HepG2 (cell line): Measurements from ENCODE around the gene VPS4A. TPM values are rescaled to one million over a fixed set of nuclear protein-coding genes. Genes with fewer than 3 reads are reported as not detected.

Experiments
- AHDC1 ChIP-seq: sonication (generic); formaldehyde crosslinking; IDR thresholded peaks from 2 replicates; pipeline ENCODE4 v1.5.1; 2020; ENCODE audit warnings: mild to moderate bottlenecking, missing genetic modification reagents, borderline replicate concordance
- CC2D1A ChIP-seq: sonication (generic); formaldehyde crosslinking; IDR thresholded peaks from 2 replicates; pipeline ENCODE4 v1.8.1; 2023; ENCODE audit warnings: mild to moderate bottlenecking, missing genetic modification reagents
- DR1 ChIP-seq: sonication (generic); formaldehyde crosslinking; IDR thresholded peaks from 2 replicates; pipeline ENCODE4 v1.8.0; 2021; ENCODE audit warnings: mild to moderate bottlenecking, missing genetic modification reagents, inconsistent platforms
- EED ChIP-seq: sonication (generic); formaldehyde crosslinking; IDR thresholded peaks from 2 replicates; pipeline ENCODE4 v1.5.0; 2020; ENCODE audit warnings: mild to moderate bottlenecking, missing genetic modification reagents
- EZH2 ChIP-seq: conservative IDR thresholded peaks from 2 replicates; pipeline ENCODE4 v1.6.1; 2012; ENCODE audit warnings: mild to moderate bottlenecking, low read depth, low read length, moderate library complexity
- HES4 ChIP-seq: sonication (generic); formaldehyde crosslinking; IDR thresholded peaks from 2 replicates; pipeline ENCODE4 v1.9.0; 2021; ENCODE audit warnings: mild to moderate bottlenecking, missing genetic modification reagents, borderline replicate concordance
- MAF1 ChIP-seq: sonication (generic); formaldehyde crosslinking; IDR thresholded peaks from 2 replicates; pipeline ENCODE4 v1.5.0; 2020; ENCODE audit warnings: missing genetic modification reagents, borderline replicate concordance
- MBD4 ChIP-seq: IDR thresholded peaks from 2 replicates; pipeline ENCODE4 v1.6.1; 2012; ENCODE audit warnings: low read length, inconsistent platforms, borderline replicate concordance
- MXI1 ChIP-seq: IDR thresholded peaks from 3 replicates; pipeline ENCODE4 v1.6.1; 2012; ENCODE audit warnings: low read depth, low read length, inconsistent platforms, borderline replicate concordance
- POLR2G ChIP-seq: fragments of 200-400 bp; formaldehyde crosslinking; IDR thresholded peaks from 2 replicates; pipeline ENCODE4 v1.6.1; 2018; ENCODE audit warnings: mild to moderate bottlenecking, low read depth, low read length, moderate library complexity
- TBX2 ChIP-seq: sonication (generic); formaldehyde crosslinking; IDR thresholded peaks from 2 replicates; pipeline ENCODE4 v1.5.0; 2020; ENCODE audit warnings: missing genetic modification reagents, mild to moderate bottlenecking, borderline replicate concordance
- TCF7L2 ChIP-seq: IDR thresholded peaks from 2 replicates; pipeline ENCODE4 v1.6.1; 2011; ENCODE audit warnings: mild to moderate bottlenecking, low read depth, low read length, moderate library complexity
- ZBTB7A ChIP-seq: sonication (generic); formaldehyde crosslinking; IDR thresholded peaks from 2 replicates; pipeline ENCODE4 v1.8.0; 2022; ENCODE audit warnings: mild to moderate bottlenecking, missing genetic modification reagents
- ZNF253 ChIP-seq: sonication (generic); formaldehyde crosslinking; IDR thresholded peaks from 2 replicates; pipeline ENCODE4 v1.8.0; 2022; ENCODE audit warnings: mild to moderate bottlenecking, missing genetic modification reagents, borderline replicate concordance
- ZNF546 ChIP-seq: sonication (generic); formaldehyde crosslinking; conservative IDR thresholded peaks from 2 replicates; pipeline ENCODE4 v1.8.1; 2023; ENCODE audit warnings: mild to moderate bottlenecking, missing genetic modification reagents
- ZNF572 ChIP-seq: sonication (generic); formaldehyde crosslinking; IDR thresholded peaks from 2 replicates; pipeline ENCODE4 v1.5.1; 2020; ENCODE audit warnings: mild to moderate bottlenecking, missing genetic modification reagents
- polyA plus RNA-seq, 8 experiments: library from polyadenylated mRNA; depleted of rRNA in 3 of 8; stranded (reverse) in 7 of 8; unstranded in 1 of 8; fragments of >200 nt; fragmentation: Illumina TruSeq in 4 of 8; extraction: Trizol in 4 of 8; gene quantifications; 2 replicates each; pipeline versions ENCODE4 v1.2.1 to v1.2.3, GENCODE V29; 2011 to 2016; ENCODE audit warnings: low read depth in 4 of 8, missing spikeins in 1 of 8, mixed read lengths in 1 of 8; ENCODE audit not compliant: insufficient read depth in 1 of 8
- total RNA-seq, 5 experiments: library from RNA; depleted of rRNA; stranded (reverse); fragments of >200 nt; fragmentation: Illumina TruSeq; extraction: Trizol; gene quantifications; 2 replicates each; pipeline ENCODE4 v1.2.3, GENCODE V29; 2016; ENCODE audit warnings: low read depth in 1 of 5
- TF ChIP-seq, protein P1 (sequence below): sonication (generic); formaldehyde crosslinking; IDR thresholded peaks from 2 replicates; pipeline ENCODE4 v1.8.1; 2023; ENCODE audit warnings: missing genetic modification reagents, mild to moderate bottlenecking, borderline replicate concordance
- TF ChIP-seq, protein P2 (sequence below): sonication (generic); formaldehyde crosslinking; IDR thresholded peaks from 2 replicates; pipeline ENCODE4 v1.8.0; 2022; ENCODE audit warnings: missing genetic modification reagents, low read depth, mild to moderate bottlenecking, borderline replicate concordance
- TF ChIP-seq, protein P3 (sequence below): IDR thresholded peaks from 2 replicates; pipeline ENCODE4 v1.6.1; 2016; ENCODE audit warnings: mild to moderate bottlenecking

The VPS4A gene
- total and polyA plus RNA-seq, 2 of the 13 experiments (the other 11 are each of a cell fraction or from before 2014, with no cell fraction given), result 13.2 to 27.9 TPM

DNA sequence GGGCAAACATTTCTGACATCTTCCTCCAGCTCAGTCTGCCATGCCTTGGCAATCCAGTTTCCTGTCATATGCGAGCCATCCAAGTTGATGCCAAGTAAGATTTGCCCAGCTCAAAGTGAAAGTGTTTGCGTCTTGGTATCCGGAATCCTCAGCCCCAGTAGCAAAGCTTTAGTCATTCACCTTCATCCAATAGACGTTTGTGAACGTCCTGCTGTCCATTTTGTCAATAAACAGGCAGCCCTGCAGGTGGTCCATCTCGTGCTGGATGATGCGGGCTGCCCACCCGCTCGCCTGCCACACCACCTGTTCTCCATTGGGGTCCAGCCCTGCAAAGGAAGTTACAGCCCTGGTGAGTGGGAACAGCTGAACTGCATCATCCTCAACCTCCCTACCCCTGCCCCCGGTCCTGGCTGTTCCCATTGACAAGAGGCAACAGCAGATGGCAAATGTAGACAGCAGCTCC is 17.7 kb downstream of the VPS4A start (continued):
- no peak for TF ChIP-seq ZNF572 (CRISPR knock-in tag)
- peak; percentile 22; the same call in 1 of the 2 replicates for TF ChIP-seq TBX2 (CRISPR knock-in tag)
- TF ChIP-seq MXI1, result 0 out of 3 replicates have a peak, but pooled peaks have one; percentile 28
- no peak for TF ChIP-seq DR1 (CRISPR knock-in tag)
- TF ChIP-seq ZNF546 (CRISPR knock-in tag), result 0 out of 2 replicates have a peak, but pooled peaks have one; percentile 6
- TF ChIP-seq, protein P1, sequence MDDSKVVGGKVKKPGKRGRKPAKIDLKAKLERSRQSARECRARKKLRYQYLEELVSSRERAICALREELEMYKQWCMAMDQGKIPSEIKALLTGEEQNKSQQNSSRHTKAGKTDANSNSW, result no peak
- TF ChIP-seq EZH2, result no peak
- 0 out of 2 replicates have a peak, but pooled peaks have one; percentile 8 for TF ChIP-seq AHDC1
- TF ChIP-seq EED (CRISPR knock-in tag), result 0 out of 2 replicates have a peak, but pooled peaks have one; percentile 20
- 0 out of 2 replicates have a peak, but pooled peaks have one; percentile 25 for TF ChIP-seq MAF1 (CRISPR knock-in tag)
- TF ChIP-seq, protein P2, sequence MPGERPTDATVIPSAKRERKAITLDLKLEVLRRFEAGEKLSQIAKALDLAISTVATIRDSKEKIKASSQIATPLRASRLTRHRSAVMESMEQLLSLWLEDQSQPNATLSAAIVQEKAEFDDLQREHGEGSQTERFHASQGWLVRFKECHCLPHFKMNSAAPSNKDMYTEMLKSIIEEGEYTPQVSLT (CRISPR knock-in tag), result no peak
- TF ChIP-seq, protein P3, sequence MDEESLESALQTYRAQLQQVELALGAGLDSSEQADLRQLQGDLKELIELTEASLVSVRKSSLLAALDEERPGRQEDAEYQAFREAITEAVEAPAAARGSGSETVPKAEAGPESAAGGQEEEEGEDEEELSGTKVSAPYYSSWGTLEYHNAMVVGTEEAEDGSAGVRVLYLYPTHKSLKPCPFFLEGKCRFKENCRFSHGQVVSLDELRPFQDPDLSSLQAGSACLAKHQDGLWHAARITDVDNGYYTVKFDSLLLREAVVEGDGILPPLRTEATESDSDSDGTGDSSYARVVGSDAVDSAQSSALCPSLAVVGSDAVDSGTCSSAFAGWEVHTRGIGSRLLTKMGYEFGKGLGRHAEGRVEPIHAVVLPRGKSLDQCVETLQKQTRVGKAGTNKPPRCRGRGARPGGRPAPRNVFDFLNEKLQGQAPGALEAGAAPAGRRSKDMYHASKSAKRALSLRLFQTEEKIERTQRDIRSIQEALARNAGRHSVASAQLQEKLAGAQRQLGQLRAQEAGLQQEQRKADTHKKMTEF (CRISPR knock-in tag), result 0 out of 2 replicates have a peak, but pooled peaks have one; percentile 37
- no peak for TF ChIP-seq TCF7L2
- TF ChIP-seq POLR2G, result peak; percentile 36; the same call in 1 of the 2 replicates
- 0 out of 2 replicates have a peak, but pooled peaks have one; percentile 40 for TF ChIP-seq HES4 (CRISPR knock-in tag)
- TF ChIP-seq ZBTB7A, result no peak
- no peak for TF ChIP-seq MBD4
- TF ChIP-seq CC2D1A, result no peak
- peak; percentile 21; the same call in 1 of the 2 replicates for TF ChIP-seq ZNF253 (CRISPR knock-in tag)
